Measurements from ENCODE around the gene XRN2. TPM values are rescaled to one million over a fixed set of nuclear protein-coding genes. Genes with fewer than 3 reads are reported as not detected.

The XRN2 gene
- total and polyA plus RNA-seq, 2 donors (not counting 1 experiment from before 2014, with no cell fraction given) = 19.0 to 46.2 TPM

- Histone ChIP-seq H3K9me3 (ENCODE audit: control extremely low read depth in 1 of 3, control insufficient read depth in 2 of 3, insufficient read depth in 1 of 3, low read length in 2 of 3) (no peaks in the 10 kb centered on the region), H3K79me2 (ENCODE audit: control insufficient read depth, insufficient read depth, low read length) (no peaks in the 10 kb centered on the region), H3K36me3 (replicated peaks in 1 of 2; ENCODE audit: control extremely low read depth in 1 of 2, control insufficient read depth in 1 of 2, extremely low read depth in 1 of 2, insufficient read depth in 2 of 2, low read length in 1 of 2) (peaks cover 19 to 64% of the 10 kb centered on the region in 2 experiments), H3K9ac (ENCODE audit: low read length) (no peak overlapping the region), H3K4me1 (ENCODE audit: control insufficient read depth in 2 of 2, insufficient read depth in 2 of 2, low read length in 2 of 2) (no peaks in the 10 kb centered on the region), H3K27me3 (replicated peaks in 1 of 4; ENCODE audit: control extremely low read depth in 1 of 4, control insufficient read depth in 3 of 4, insufficient read depth in 4 of 4, low read length in 3 of 4) (no peaks in the 10 kb centered on the region), H2AFZ (ENCODE audit: insufficient read depth, low read depth, low read length, poor library complexity, severe bottlenecking) (no peak overlapping the region), H3K27ac (ENCODE audit: low read length in 2 of 2) (no peak overlapping the region), H3K4me3 (ENCODE audit: control extremely low read depth in 1 of 5, extremely low read depth in 1 of 5, insufficient read depth in 1 of 5, low read depth in 2 of 5, low read length in 4 of 5) (no peak overlapping the region), H3K4me2 (replicated peaks; ENCODE audit: low read depth, low read length, poor library complexity, severe bottlenecking) (no peak overlapping the region), H4K20me1 (ENCODE audit: control insufficient read depth, insufficient read depth, low read length, poor library complexity, severe bottlenecking) (no peaks in the 10 kb centered on the region)
- DNase-seq (no peak), ATAC-seq (ENCODE audit: low read depth) (no peak)
- no CpG with 5 or more reads among the region's 1 CpG for WGBS (ENCODE audit: insufficient coverage)
- ChIA-PET CTCF (no interaction called here), POLR2A (no interaction called here)
- TF ChIP-seq EZH2 (IDR thresholded peaks at IDR 0.05; ENCODE audit: borderline replicate concordance, insufficient read depth, low read depth, low read length, poor library complexity, severe bottlenecking) (no peak), CTCF (IDR thresholded peaks at IDR 0.05) (no peak)
- Mint-ChIP-seq H3K4me1 (no peaks in the 10 kb centered on the region), H3K9me3 (ENCODE audit: insufficient read depth) (no peaks in the 10 kb centered on the region), H3K4me3 (no peak overlapping the region), H3K27me3 (no peaks in the 10 kb centered on the region), H3K27ac (no peak overlapping the region)
- intact Hi-C loops (cut with micrococcal nuclease) = no loop called here
Observed at GRCh38 chr20:21357844-21358243, 54.7 kb downstream of the XRN2 start.

- Mint-ChIP-seq H3K4me1 (no peaks in the 10 kb centered on the region), H3K4me3 (no peak overlapping the region), H3K27ac (no peak overlapping the region), H3K9me3 (ENCODE audit: insufficient read depth) (no peaks in the 10 kb centered on the region), H3K27me3 (no peaks in the 10 kb centered on the region)
- no peaks in the 10 kb centered on the region for H3K4me1 ChIP-seq (ENCODE audit: control insufficient read depth in 2 of 2, insufficient read depth in 2 of 2, low read length in 2 of 2)
- intact Hi-C loops (cut with micrococcal nuclease) = no loop called here
- H3K36me3 ChIP-seq (replicated peaks in 1 of 2; ENCODE audit: control extremely low read depth in 1 of 2, control insufficient read depth in 1 of 2, extremely low read depth in 1 of 2, insufficient read depth in 2 of 2, low read length in 1 of 2) = peaks cover 19 to 68% of the 10 kb centered on the region in 2 experiments
- H3K79me2 ChIP-seq (ENCODE audit: control insufficient read depth, insufficient read depth, low read length) = no peaks in the 10 kb centered on the region
- no peak for ATAC-seq (ENCODE audit: low read depth)
- TF ChIP-seq CTCF (IDR thresholded peaks at IDR 0.05) (no peak), EZH2 (IDR thresholded peaks at IDR 0.05; ENCODE audit: borderline replicate concordance, insufficient read depth, low read depth, low read length, poor library complexity, severe bottlenecking) (no peak)
- H4K20me1 ChIP-seq (ENCODE audit: control insufficient read depth, insufficient read depth, low read length, poor library complexity, severe bottlenecking) = no peaks in the 10 kb centered on the region
- no peak overlapping the region for H3K4me3 ChIP-seq (ENCODE audit: control extremely low read depth in 1 of 5, extremely low read depth in 1 of 5, insufficient read depth in 1 of 5, low read depth in 2 of 5, low read length in 4 of 5)
- H3K9me3 ChIP-seq (ENCODE audit: control extremely low read depth in 1 of 3, control insufficient read depth in 2 of 3, insufficient read depth in 1 of 3, low read length in 2 of 3) = no peaks in the 10 kb centered on the region
- H3K9ac ChIP-seq (ENCODE audit: low read length) = no peak overlapping the region
- no peak overlapping the region for H3K4me2 ChIP-seq (replicated peaks; ENCODE audit: low read depth, low read length, poor library complexity, severe bottlenecking)
- CTCF ChIA-PET = no interaction called here
- whole genome bisulfite sequencing (ENCODE audit: insufficient coverage) = 100% methylated on average over 2 of the region's 5 CpGs
- H3K27ac ChIP-seq (ENCODE audit: low read length in 2 of 2) = no peak overlapping the region
- POLR2A ChIA-PET = no interaction called here
- no peak overlapping the region for H2AFZ ChIP-seq (ENCODE audit: insufficient read depth, low read depth, low read length, poor library complexity, severe bottlenecking)
- H3K27me3 ChIP-seq (replicated peaks in 1 of 4; ENCODE audit: control extremely low read depth in 1 of 4, control insufficient read depth in 3 of 4, insufficient read depth in 4 of 4, low read length in 3 of 4) = no peaks in the 10 kb centered on the region
- DNase-seq = no peak
Observed at GRCh38 chr20:21358737-21359136, 55.6 kb downstream of the XRN2 start.
